Omental fat pad (tissue), 4 donors: Measurements from ENCODE around the gene ABI1. TPM values are rescaled to one million over a fixed set of nuclear protein-coding genes. Genes with fewer than 3 reads are reported as not detected.

Experiments used
- ATAC-seq: fragments of 150-250 bp; one replicate; pipeline ENCODE4 v1.9.1; 2016; ENCODE audit warnings: mild to moderate bottlenecking, moderate library complexity; ENCODE audit not compliant: low FRiP score
- DNase-seq: peaks from one replicate; pipeline ENCODE4 v3.0.0-alpha.2; 2019; ENCODE audit warnings: low spot score
- total RNA-seq, 4 donors: library from RNA; depleted of rRNA; stranded (reverse); fragments of >200 nt; gene quantifications; one replicate each; pipeline ENCODE4 v1.1.0, GENCODE V29; 2016
- TF ChIP-seq, protein P1 (sequence below), 3 donors: fragments of 450-650 bp; IDR thresholded peaks; one replicate each; pipeline ENCODE4 v1.5.1; 2016 to 2017; ENCODE audit warnings: antibody characterized with exemption in 3 of 3, mild to moderate bottlenecking in 3 of 3, moderate library complexity in 2 of 3

ABI1 gene
- total RNA-seq, 4 donors from 2014 or later: 35.4 to 51.1 (median 39.8) TPM

DNA sequence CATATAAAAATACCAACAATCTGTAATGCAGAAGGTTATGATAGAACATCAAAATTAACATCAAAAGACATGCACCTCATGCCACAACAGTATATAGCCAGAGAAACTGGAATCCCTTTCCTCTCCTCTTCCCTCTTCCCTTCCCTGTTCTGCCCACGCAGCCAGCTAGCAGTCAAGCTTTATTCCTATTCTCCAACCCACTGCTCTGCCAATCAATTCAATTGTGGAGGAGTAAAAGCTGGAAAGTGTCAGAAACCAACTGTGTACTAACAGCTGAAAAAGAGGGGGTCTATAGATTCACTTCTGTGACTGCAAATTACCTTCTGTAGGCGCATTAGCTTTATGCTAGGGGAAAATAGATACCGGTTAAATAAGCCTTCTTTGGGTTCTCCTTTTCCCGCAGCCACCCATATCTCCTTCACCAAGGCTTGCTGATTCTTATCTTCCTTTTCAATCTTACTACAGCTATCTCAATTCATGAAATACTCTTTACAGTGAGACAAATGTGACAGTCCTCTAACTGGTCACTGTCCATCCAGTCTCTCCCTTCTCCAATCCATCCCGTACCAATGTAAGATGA, 16.3 kb downstream of the ABI1 start:
- TF ChIP-seq, protein P1, sequence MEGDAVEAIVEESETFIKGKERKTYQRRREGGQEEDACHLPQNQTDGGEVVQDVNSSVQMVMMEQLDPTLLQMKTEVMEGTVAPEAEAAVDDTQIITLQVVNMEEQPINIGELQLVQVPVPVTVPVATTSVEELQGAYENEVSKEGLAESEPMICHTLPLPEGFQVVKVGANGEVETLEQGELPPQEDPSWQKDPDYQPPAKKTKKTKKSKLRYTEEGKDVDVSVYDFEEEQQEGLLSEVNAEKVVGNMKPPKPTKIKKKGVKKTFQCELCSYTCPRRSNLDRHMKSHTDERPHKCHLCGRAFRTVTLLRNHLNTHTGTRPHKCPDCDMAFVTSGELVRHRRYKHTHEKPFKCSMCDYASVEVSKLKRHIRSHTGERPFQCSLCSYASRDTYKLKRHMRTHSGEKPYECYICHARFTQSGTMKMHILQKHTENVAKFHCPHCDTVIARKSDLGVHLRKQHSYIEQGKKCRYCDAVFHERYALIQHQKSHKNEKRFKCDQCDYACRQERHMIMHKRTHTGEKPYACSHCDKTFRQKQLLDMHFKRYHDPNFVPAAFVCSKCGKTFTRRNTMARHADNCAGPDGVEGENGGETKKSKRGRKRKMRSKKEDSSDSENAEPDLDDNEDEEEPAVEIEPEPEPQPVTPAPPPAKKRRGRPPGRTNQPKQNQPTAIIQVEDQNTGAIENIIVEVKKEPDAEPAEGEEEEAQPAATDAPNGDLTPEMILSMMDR (IDR thresholded peaks at IDR 0.05): no peak
- ATAC-seq: no peak
- no peak for DNase-seq

DNA sequence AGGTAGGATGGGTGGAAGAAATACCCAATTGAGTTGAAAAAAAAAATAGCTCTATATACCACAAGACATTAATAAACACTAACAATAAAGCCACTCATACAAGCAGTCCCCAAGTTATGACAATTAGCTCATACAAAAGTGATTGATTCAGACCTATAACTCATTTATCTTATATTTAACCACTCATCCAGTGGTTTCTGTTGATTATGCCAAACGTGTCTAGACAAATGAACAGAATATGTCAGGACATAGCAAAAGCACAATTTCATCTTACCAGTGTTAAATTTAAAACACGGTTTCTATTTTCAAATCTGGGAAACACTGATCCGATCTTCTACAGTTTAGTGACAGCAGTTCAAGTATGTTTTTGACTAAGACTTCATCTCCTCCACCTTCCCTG, 17.0 kb downstream of the ABI1 start:
- no peak for DNase-seq
- no peak for ATAC-seq
- TF ChIP-seq, protein P1 (IDR thresholded peaks at IDR 0.05): no peak

GRCh38 chr10:26841733-26842317, 18.9 kb downstream of the ABI1 start:
- DNase-seq: no peak
- no peak for ATAC-seq
- TF ChIP-seq, protein P1 (IDR thresholded peaks at IDR 0.05): no peak

DNA sequence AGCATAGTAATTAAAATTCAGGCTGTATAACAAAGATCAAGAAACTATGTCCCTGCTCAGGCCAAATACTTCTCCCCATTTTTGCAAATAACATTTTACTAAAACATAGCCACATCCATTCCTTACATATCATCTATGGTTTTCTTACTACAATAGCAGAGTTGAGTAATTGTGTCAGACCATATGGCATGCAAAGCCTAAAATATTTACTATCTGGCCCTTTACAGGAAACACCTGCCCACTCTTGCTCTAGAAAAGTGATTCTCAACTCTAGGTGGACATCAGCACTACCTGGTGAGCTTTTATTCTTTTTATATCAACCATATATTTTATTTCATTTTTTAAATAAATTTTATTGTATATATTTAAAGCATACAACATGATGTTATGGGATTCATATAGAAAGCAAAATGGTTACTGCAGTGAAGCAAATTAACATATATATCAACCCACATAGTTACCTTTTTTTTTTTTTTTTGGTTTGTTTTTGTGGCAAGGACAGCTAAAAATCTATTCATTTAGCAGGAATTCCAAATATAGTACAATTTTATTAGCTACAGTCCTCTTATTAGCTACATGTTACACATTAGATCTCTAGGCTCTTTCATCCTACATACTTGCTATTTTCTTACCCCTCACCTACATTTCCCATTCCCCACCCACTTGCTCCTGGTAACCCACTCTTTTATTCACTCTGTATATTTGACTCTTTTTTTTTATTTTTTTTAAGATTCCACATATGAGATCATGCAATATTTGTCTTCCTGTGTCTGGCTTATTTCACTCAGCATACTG, 19.6 kb downstream of the ABI1 start:
- TF ChIP-seq, protein P1 (IDR thresholded peaks at IDR 0.05): no peak
- DNase-seq (no peak), ATAC-seq (no peak)

DNA sequence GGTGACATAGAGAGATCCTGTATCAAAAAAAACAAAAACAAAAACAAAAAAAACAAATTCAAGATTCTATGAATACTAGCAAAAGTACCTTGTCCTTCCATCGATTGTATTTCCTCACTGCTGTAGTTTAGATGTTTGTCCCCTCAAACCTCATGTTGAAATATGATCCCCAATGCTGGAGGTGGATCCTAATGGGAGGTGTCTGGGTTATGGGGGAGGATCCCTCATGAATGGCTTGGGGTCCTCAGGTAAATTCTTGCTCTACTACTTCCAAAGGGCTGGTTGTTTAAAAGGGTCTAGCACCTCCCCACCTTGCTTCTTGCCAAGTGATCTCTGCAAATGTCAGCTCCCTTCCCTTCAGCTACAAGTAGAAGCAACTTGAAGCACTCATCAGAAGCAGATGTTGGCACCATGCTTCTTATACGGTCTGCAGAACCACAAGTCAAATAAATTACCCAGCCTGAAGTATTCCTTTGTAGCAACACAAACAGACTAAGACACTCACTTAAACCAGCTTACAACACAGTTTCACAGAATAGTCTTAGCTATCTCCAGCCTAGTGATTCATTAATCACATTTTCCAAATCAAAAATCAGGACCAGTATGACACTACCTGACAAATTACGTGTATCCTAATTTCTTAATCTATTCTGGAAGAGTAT, 20.7 kb downstream of the ABI1 start:
- ATAC-seq (no peak), DNase-seq (no peak)
- TF ChIP-seq, protein P1 (IDR thresholded peaks at IDR 0.05): no peak

DNA sequence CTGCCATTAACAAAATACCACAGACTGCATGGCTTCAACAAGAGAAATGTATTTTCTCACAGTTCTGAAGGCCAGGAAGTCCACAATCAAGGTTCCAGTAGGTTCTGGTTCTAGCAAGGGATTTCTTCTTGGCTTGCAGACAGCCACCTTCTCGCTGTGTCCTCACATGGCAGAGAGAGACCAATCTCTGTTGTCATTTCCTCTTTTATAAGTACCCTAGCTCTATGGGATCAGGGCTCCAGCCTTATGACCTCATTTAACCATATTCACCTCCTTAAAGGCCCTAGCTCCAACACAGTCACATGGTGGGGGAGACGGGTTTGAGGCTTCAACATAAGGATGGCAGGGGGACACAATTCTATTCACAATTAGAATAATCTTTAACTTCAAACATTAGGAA, 23.6 kb downstream of the ABI1 start:
- DNase-seq: no peak
- no peak for ATAC-seq
- TF ChIP-seq, protein P1 (IDR thresholded peaks at IDR 0.05): no peak
